DND-41 (cell line): ENCODE results near the gene ENTR1.

Experiments used
- ATAC-seq: fragments of 200-7000 bp; cut with Tn5 transposase; 3 replicates; pipeline ENCODE4 v1.9.1; 2021; ENCODE audit warnings: low read depth; ENCODE audit not compliant: insufficient read depth
- DNase-seq: peaks from one replicate; pipeline ENCODE4 v3.0.0-alpha.2; 2020
- H2AFZ ChIP-seq: 2 replicates; pipeline ENCODE4 v1.6.0; 2012; ENCODE audit warnings: low read depth, low read length
- H3K27ac ChIP-seq: 2 replicates; pipeline ENCODE4 v1.5.1; 2012; ENCODE audit warnings: low read length, inconsistent platforms
- H3K27me3 ChIP-seq: fragments of 200-600 bp; sonication (generic); 2 replicates; pipeline ENCODE4 v1.6.0; 2012; ENCODE audit warnings: low read length, mild to moderate bottlenecking, inconsistent platforms; ENCODE audit not compliant: insufficient read depth, poor library complexity
- H3K36me3 ChIP-seq: 2 replicates; pipeline ENCODE4 v1.5.1; 2012; ENCODE audit warnings: low read length, inconsistent platforms; ENCODE audit not compliant: insufficient read depth
- H3K4me1 ChIP-seq: 2 replicates; pipeline ENCODE4 v1.5.1; 2012; ENCODE audit warnings: mild to moderate bottlenecking, low read length; ENCODE audit not compliant: insufficient read depth
- H3K4me2 ChIP-seq: 2 replicates; pipeline ENCODE4 v1.6.0; 2012; ENCODE audit warnings: mild to moderate bottlenecking, moderate library complexity, low read length, inconsistent platforms; ENCODE audit not compliant: insufficient read depth
- H3K4me3 ChIP-seq, 2 experiments: fragments of 200-600 bp in 1 of 2; shearing (Covaris generic) in 1 of 2; 2 replicates each; pipeline ENCODE4 v1.5.1; 2012 to 2016; ENCODE audit warnings: inconsistent platforms in 2 of 2, low read length in 2 of 2, mild to moderate bottlenecking in 2 of 2, low read depth in 1 of 2, moderate library complexity in 1 of 2
- H3K79me2 ChIP-seq: 2 replicates; pipeline ENCODE4 v1.6.0; 2012; ENCODE audit warnings: low read length, inconsistent platforms; ENCODE audit not compliant: insufficient read depth
- H3K9ac ChIP-seq: 2 replicates; pipeline ENCODE4 v1.6.0; 2012; ENCODE audit warnings: low read depth, mild to moderate bottlenecking, inconsistent platforms, low read length, moderate library complexity
- H3K9me3 ChIP-seq: 2 replicates; pipeline ENCODE4 v1.5.1; 2012; ENCODE audit warnings: low read length, moderate library complexity, mild to moderate bottlenecking, inconsistent platforms; ENCODE audit not compliant: insufficient read depth, severe bottlenecking
- H4K20me1 ChIP-seq: 2 replicates; pipeline ENCODE4 v1.6.0; 2012; ENCODE audit warnings: low read length; ENCODE audit not compliant: insufficient read depth
- CTCF ChIP-seq: IDR thresholded peaks from 2 replicates; pipeline ENCODE4 v1.5.1; 2012; ENCODE audit warnings: borderline replicate concordance, low read length, moderate library complexity, mild to moderate bottlenecking; ENCODE audit not compliant: poor library complexity, severe bottlenecking; ENCODE audit errors: extremely low read depth
- EZH2 ChIP-seq: IDR thresholded peaks from 3 replicates; pipeline ENCODE4 v1.6.1; 2012; ENCODE audit warnings: borderline replicate concordance, low read depth, mild to moderate bottlenecking, moderate library complexity, low read length, inconsistent platforms; ENCODE audit not compliant: severe bottlenecking

ENTR1 gene

GRCh38 chr9:136433849-136434579 lies 23.6 kb upstream of the ENTR1 start:
- H2AFZ ChIP-seq = no peak overlapping the region
- DNase-seq (no peak), ATAC-seq (no peak)
- no peak overlapping the region for H3K9ac ChIP-seq
- no peak overlapping the region for H3K27ac ChIP-seq
- no peaks in the 10 kb centered on the region for H3K9me3 ChIP-seq
- no peaks in the 10 kb centered on the region for H3K27me3 ChIP-seq
- no peak for TF ChIP-seq CTCF
- TF ChIP-seq EZH2 = no peak
- no peak overlapping the region for H3K4me3 ChIP-seq
- H4K20me1 ChIP-seq = peaks cover 40% of the 10 kb centered on the region; the same call in 1 of the 2 replicates
- H3K36me3 ChIP-seq = peaks cover 59% of the 10 kb centered on the region
- H3K4me2 ChIP-seq = no peak overlapping the region
- peaks cover 29% of the 10 kb centered on the region for H3K4me1 ChIP-seq
- H3K79me2 ChIP-seq = peaks cover 50% of the 10 kb centered on the region

GRCh38 chr9:136433043-136433715 lies 22.8 kb upstream of the ENTR1 start:
- ATAC-seq (no peak), DNase-seq (no peak)
- Histone ChIP-seq H3K27me3 (no peaks in the 10 kb centered on the region), H3K4me1 (peaks cover 21% of the 10 kb centered on the region), H4K20me1 (peaks cover 32% of the 10 kb centered on the region; the same call in 1 of the 2 replicates), H3K4me3 (no peak overlapping the region), H3K9me3 (no peaks in the 10 kb centered on the region), H3K27ac (no peak overlapping the region), H3K4me2 (no peak overlapping the region), H2AFZ (no peak overlapping the region), H3K9ac (no peak overlapping the region), H3K79me2 (peaks cover 42% of the 10 kb centered on the region), H3K36me3 (peaks cover 63% of the 10 kb centered on the region)
- TF ChIP-seq EZH2 (no peak), CTCF (no peak)

- Histone ChIP-seq H4K20me1 (peaks cover 29% of the 10 kb centered on the region; the same call in 1 of the 2 replicates), H3K36me3 (peaks cover 60% of the 10 kb centered on the region), H3K4me1 (peaks cover 15% of the 10 kb centered on the region), H3K27me3 (no peaks in the 10 kb centered on the region), H2AFZ (no peak overlapping the region), H3K4me2 (no peak overlapping the region), H3K9ac (no peak overlapping the region), H3K9me3 (no peaks in the 10 kb centered on the region), H3K27ac (no peak overlapping the region), H3K79me2 (peaks cover 36% of the 10 kb centered on the region), H3K4me3 (no peak overlapping the region)
- DNase-seq = no peak
- TF ChIP-seq CTCF = no peak
- no peak for TF ChIP-seq EZH2
- no peak for ATAC-seq
These were observed 22.2 kb upstream of the ENTR1 start for GRCh38 chr9:136432591-136432990.
